ENCODE data around the gene CCDC190. TPM values are rescaled to one million over a fixed set of nuclear protein-coding genes. Genes with fewer than 3 reads are reported as not detected.

The CCDC190 gene
- total and polyA plus RNA-seq, 2 of the 4 experiments (the other 2 are of a cell fraction): 0.10 to 0.36 TPM

- intact Hi-C loops (cut with micrococcal nuclease) (no loop called here), in situ Hi-C loops (cut with MboI; ENCODE audit: low sequenced_read_pairs) (no loop called here), dilution Hi-C loops (cut with HindIII; ENCODE audit: low sequenced_read_pairs, unreplicated experiment) (no loop called here)
- no peak overlapping the region for H4K5ac ChIP-seq (ENCODE audit: low read depth, low read length)
- POLR2A ChIA-PET (ENCODE audit: unreplicated experiment): no interaction called here
- no peak overlapping the region for H2AK5ac ChIP-seq (ENCODE audit: low read depth, low read length)
- no peak overlapping the region for H3K9ac ChIP-seq (ENCODE audit: low read depth, low read length)
- BruUV-seq (replicated peaks): no TSS peak
- H3K36me3 ChIP-seq (ENCODE audit: control insufficient read depth, insufficient read depth, low read length): no peaks in the 10 kb centered on the region
- no peak overlapping the region for H3K23ac ChIP-seq (ENCODE audit: low read depth, low read length)
- H2BK5ac ChIP-seq (ENCODE audit: low read depth, low read length, poor library complexity, severe bottlenecking): no peak overlapping the region
- H4K20me1 ChIP-seq (ENCODE audit: insufficient read depth, low read length): no peaks in the 10 kb centered on the region
- no peak overlapping the region for H2AK9ac ChIP-seq (replicated peaks; ENCODE audit: low read depth, low read length, poor library complexity)
- H3K18ac ChIP-seq (ENCODE audit: low read depth, low read length): no peak overlapping the region
- TF ChIP-seq, protein P1, sequence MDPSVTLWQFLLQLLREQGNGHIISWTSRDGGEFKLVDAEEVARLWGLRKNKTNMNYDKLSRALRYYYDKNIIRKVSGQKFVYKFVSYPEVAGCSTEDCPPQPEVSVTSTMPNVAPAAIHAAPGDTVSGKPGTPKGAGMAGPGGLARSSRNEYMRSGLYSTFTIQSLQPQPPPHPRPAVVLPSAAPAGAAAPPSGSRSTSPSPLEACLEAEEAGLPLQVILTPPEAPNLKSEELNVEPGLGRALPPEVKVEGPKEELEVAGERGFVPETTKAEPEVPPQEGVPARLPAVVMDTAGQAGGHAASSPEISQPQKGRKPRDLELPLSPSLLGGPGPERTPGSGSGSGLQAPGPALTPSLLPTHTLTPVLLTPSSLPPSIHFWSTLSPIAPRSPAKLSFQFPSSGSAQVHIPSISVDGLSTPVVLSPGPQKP (IDR thresholded peaks at IDR 0.05; ENCODE audit: borderline replicate concordance, low read depth, low read length): no peak
- no peak for TF ChIP-seq RAD21 (IDR thresholded peaks at IDR 0.05; ENCODE audit: low read length)
- TF ChIP-seq FOS (IDR thresholded peaks at IDR 0.05; ENCODE audit: low read depth, low read length): no peak
- TF ChIP-seq NFE2L2 (IDR thresholded peaks at IDR 0.05; ENCODE audit: low read depth, low read length): no peak
- no peak for TF ChIP-seq MXI1 (IDR thresholded peaks at IDR 0.05; ENCODE audit: borderline replicate concordance, low read depth, low read length)
- no peak for TF ChIP-seq BHLHE40 (IDR thresholded peaks at IDR 0.05; ENCODE audit: low read depth, low read length)
- TF ChIP-seq USF2 (IDR thresholded peaks at IDR 0.05; ENCODE audit: low read depth, low read length): no peak
- TF ChIP-seq MAFK (IDR thresholded peaks at IDR 0.05; ENCODE audit: low read depth, low read length): no peak
- TF ChIP-seq MAZ (IDR thresholded peaks at IDR 0.05; ENCODE audit: borderline replicate concordance, low read depth, low read length): no peak
- no peak for TF ChIP-seq SMC3 (IDR thresholded peaks at IDR 0.05; ENCODE audit: low read depth, low read length)
- TF ChIP-seq CTCF (conservative IDR thresholded peaks at IDR 0.05; ENCODE audit: low read depth, low read length): no peak
- no peak overlapping the region for H2BK15ac ChIP-seq (ENCODE audit: low read depth, low read length)
- no peak overlapping the region for H4K8ac ChIP-seq (ENCODE audit: low read depth in 2 of 2, low read length in 2 of 2)
- no peak overlapping the region for H3K4me2 ChIP-seq (ENCODE audit: low read depth, low read length)
- H2BK20ac ChIP-seq (ENCODE audit: low read depth, low read length): no peak overlapping the region
- no peak overlapping the region for H3K4ac ChIP-seq (ENCODE audit: low read depth, low read length)
- DNase-seq (no peak), ATAC-seq (ENCODE audit: low read depth) (no peak)
- H3K27me3 ChIP-seq (ENCODE audit: control insufficient read depth, insufficient read depth, low read length): no peaks in the 10 kb centered on the region
- no peak overlapping the region for H3K27ac ChIP-seq (ENCODE audit: insufficient read depth, low read length)
- CTCF ChIA-PET: interaction anchor here (0.5 kb wide), 1 partner anchor 452 kb away, joined by 5 read pairs; no protein-coding TSS in a partner anchor
- H2BK120ac ChIP-seq (ENCODE audit: low read depth, low read length): no peak overlapping the region
- WGBS, 2 experiments (ENCODE audit: extremely low coverage in 2 of 2, insufficient read length in 1 of 2): 100% methylated on average over 1 of the region's 1 CpG; no CpG with 5 or more reads in 1 of the 2 experiments
- 0 out of 2 replicates have a peak, but pooled peaks cover 2% of the 10 kb centered on the region for H3K9me3 ChIP-seq (ENCODE audit: control insufficient read depth, insufficient read depth, low read length)
- H4K91ac ChIP-seq (ENCODE audit: insufficient read depth, low read depth, low read length): no peak overlapping the region
- peaks cover 5% of the 10 kb centered on the region for H3K9me1 ChIP-seq (ENCODE audit: insufficient read depth, low read length)
- H2AFZ ChIP-seq (replicated peaks; ENCODE audit: low read length, poor library complexity): no peak overlapping the region
- H3K56ac ChIP-seq (ENCODE audit: extremely low read depth, insufficient read depth, low read length): no peak overlapping the region
- no peak overlapping the region for H3K14ac ChIP-seq (replicated peaks; ENCODE audit: low read depth, low read length)
- no peak overlapping the region for H3K4me3 ChIP-seq (ENCODE audit: insufficient read depth, low read depth, low read length)
- peaks cover 6% of the 10 kb centered on the region; the same call in 1 of the 2 replicates for H3K4me1 ChIP-seq (ENCODE audit: control insufficient read depth, insufficient read depth, low read length)
- H3K79me1 ChIP-seq (ENCODE audit: low read depth in 1 of 2, low read length in 2 of 2): no peaks in the 10 kb centered on the region
Observed at GRCh38 chr1:162844153-162844552, 16.8 kb downstream of the CCDC190 start.

Measured in IMR-90 (cell line).